GM12891 (cell line): ENCODE data around the gene CRISPLD2.
"Not testable (repeated sequence)": the region's sequence is repeated elsewhere in the genome, so short reads cannot be mapped to it uniquely, and the experiment has no call there.

Experiments used
- PAX5 ChIP-seq: IDR thresholded peaks from 2 replicates; pipeline ENCODE4 v1.6.1; 2011; ENCODE audit warnings: low read length, moderate library complexity, mild to moderate bottlenecking; ENCODE audit not compliant: insufficient read depth, severe bottlenecking
- POLR2A ChIP-seq: IDR thresholded peaks from 2 replicates; pipeline ENCODE4 v1.6.1; 2011; ENCODE audit warnings: low read depth, low read length, control low read depth

- TF ChIP-seq PAX5, POLR2A: not testable (repeated sequence)
Observed at GRCh38 chr16:84856811-84857210, 37.0 kb downstream of the CRISPLD2 start.
